Measurements from ENCODE around the gene AKT2.

The AKT2 gene

GRCh38 chr19:40216777-40217026, 68.4 kb downstream of the AKT2 start:
- DNase-seq (ENCODE audit: low spot score) = peak; percentile 44
- TF ChIP-seq, protein P1, sequence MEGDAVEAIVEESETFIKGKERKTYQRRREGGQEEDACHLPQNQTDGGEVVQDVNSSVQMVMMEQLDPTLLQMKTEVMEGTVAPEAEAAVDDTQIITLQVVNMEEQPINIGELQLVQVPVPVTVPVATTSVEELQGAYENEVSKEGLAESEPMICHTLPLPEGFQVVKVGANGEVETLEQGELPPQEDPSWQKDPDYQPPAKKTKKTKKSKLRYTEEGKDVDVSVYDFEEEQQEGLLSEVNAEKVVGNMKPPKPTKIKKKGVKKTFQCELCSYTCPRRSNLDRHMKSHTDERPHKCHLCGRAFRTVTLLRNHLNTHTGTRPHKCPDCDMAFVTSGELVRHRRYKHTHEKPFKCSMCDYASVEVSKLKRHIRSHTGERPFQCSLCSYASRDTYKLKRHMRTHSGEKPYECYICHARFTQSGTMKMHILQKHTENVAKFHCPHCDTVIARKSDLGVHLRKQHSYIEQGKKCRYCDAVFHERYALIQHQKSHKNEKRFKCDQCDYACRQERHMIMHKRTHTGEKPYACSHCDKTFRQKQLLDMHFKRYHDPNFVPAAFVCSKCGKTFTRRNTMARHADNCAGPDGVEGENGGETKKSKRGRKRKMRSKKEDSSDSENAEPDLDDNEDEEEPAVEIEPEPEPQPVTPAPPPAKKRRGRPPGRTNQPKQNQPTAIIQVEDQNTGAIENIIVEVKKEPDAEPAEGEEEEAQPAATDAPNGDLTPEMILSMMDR (IDR thresholded peaks at IDR 0.05; ENCODE audit: extremely low read depth, missing control alignments) = no peak

DNA sequence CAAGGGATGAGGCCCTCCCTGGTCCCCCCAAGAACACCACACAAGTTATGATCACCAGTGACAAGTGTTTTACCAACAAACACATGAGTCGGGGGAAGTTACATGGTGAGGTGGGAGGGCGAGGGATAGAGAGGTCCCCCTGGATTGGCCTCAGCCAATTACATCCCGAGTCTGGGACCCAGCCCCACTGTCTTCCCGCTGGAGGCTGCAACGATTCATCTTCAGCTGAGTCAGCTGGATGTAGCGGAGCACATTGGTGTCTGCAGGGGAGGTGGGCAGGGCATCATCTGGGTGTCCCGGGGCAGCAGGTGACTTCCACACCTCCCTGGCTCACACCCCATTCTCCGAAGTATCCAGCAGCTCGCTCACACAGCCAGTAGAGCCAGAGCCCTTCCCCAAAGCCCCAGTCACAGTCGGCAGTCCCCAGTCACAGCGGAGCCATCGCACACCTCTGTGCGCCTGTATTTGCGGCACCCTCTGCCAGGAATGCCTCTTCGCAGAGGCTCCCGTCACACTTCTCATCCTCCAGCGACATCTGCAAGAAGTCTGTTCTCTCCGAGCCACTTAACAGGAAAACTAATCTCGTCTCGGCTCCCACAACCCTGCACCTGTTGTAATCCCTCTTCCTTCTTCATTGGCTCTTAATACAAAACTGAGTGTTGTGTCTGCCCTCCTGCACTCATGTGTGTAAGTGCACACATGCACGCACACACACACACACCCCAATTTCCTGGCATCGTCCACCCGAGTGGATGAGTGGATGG, 69.0 kb downstream of the AKT2 start:
- peak; percentile 32 for DNase-seq (ENCODE audit: low spot score)
- TF ChIP-seq, protein P1 (IDR thresholded peaks at IDR 0.05; ENCODE audit: extremely low read depth, missing control alignments) = no peak

GRCh38 chr19:40214936-40215335, 70.2 kb downstream of the AKT2 start:
- TF ChIP-seq, protein P1 (IDR thresholded peaks at IDR 0.05; ENCODE audit: extremely low read depth, missing control alignments) = no peak
- no peak for DNase-seq (ENCODE audit: low spot score)

DNA sequence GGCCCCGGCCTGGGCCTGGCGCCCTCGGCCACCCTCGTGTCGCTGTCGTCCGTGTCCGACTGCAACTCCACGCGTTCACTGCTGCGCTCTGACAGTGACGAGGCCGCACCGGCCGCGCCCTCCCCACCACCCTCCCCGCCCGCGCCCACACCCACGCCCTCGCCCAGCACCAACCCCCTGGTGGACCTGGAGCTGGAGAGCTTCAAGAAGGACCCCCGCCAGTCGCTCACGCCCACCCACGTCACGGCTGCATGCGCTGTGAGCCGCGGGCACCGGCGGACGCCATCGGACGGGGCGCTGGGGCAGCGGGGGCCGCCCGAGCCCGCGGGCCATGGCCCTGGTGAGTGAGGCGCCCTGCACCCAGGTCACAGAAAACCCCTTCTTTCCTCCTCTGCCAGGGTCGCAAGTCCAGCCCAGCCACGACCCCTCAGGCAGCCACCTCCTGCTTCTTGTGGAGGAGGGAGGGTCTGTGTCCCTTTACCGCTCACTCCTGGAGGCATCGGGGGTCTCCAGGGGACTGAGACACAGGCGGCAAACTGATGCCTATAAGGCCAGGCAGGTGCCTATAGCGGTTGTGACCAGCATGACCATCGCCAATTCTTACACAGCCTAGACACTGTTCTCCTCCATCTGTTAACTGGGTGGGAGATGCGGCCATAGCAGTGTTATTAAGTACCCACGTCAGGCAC, 71.1 kb downstream of the AKT2 start:
- DNase-seq (ENCODE audit: low spot score) = peak; percentile 42
- TF ChIP-seq, protein P1 (IDR thresholded peaks at IDR 0.05; ENCODE audit: extremely low read depth, missing control alignments) = no peak

- TF ChIP-seq, protein P1 (IDR thresholded peaks at IDR 0.05; ENCODE audit: extremely low read depth, missing control alignments) = no peak
- DNase-seq (ENCODE audit: low spot score) = no peak
Measured at GRCh38 chr19:40213251-40213829, 71.8 kb downstream of the AKT2 start.

DNA sequence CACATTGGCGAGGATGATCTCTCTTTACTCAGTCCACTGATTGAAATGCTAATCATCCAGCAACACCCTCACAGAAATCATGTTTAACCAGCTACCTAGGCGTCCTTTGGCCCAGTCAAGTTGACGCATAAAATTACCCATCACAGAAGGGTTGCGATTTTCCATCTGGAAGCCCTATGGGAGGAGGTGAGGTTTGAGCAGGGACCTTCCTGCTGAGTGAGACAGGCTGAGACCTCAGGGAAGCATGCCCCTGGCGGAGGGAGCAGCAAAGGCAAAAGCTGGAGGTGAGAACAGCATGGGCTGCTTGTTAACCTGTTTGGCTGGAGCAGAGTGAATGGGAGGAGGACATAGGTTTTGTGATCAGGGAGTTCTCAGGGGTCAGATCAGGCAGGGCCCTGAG, 74.3 kb downstream of the AKT2 start:
- no peak for DNase-seq (ENCODE audit: low spot score)
- TF ChIP-seq, protein P1 (IDR thresholded peaks at IDR 0.05; ENCODE audit: extremely low read depth, missing control alignments) = no peak

DNA sequence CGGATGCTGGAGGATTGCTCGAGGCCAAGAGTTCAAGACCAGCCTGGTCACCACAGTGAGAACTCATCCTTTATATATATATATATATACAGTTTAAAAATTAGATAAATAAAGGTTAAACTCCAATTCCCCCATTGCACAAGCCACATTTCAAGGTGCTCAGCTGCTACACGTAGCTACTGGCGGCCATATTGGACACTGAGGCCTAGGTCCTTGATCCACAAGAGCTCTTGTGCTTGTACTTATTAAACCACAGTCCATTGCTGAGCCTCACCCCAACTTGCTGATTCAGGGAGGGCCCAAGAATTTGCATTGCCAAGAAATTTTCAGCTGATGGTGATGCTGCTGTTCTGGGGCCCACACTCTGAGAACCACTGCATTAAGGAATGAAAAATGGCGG, 76.5 kb downstream of the AKT2 start:
- TF ChIP-seq, protein P1 (IDR thresholded peaks at IDR 0.05; ENCODE audit: extremely low read depth, missing control alignments) = no peak
- no peak for DNase-seq (ENCODE audit: low spot score)
